GM12878 (cell line): ENCODE data around the gene LIN7B.

ENCODE experiments used
- RAD21 ChIP-seq: IDR thresholded peaks from 2 replicates; pipeline ENCODE4 v1.6.1; 2011; ENCODE audit warnings: mild to moderate bottlenecking, low read depth, low read length, moderate library complexity; ENCODE audit not compliant: insufficient read depth
- TF ChIP-seq, protein P1 (sequence below): fragments of 450-650 bp; formaldehyde crosslinking; IDR thresholded peaks from 2 replicates; pipeline ENCODE4 v1.4.0; 2020; ENCODE audit warnings: mild to moderate bottlenecking, moderate library complexity

DNA sequence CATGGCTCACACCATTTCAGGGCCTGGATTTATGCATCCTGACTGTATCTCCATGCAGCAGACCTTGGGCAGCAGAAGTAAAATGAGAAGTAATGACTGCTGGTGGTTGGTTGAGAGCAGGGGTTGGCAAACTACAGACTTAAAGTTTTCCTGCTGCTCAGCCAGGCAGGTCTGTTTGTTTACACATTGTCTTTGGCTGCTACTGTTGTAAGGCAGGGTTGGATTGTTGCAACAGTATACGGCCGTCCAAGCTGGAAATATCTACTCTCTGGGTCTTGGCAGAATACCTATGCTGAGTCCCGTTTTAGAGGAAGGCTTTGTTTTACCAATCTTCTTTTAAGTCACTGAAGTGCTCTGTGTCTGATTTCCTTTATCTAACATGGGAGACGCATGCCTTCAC lies 15.4 kb upstream of the LIN7B start:
- TF ChIP-seq, protein P1, sequence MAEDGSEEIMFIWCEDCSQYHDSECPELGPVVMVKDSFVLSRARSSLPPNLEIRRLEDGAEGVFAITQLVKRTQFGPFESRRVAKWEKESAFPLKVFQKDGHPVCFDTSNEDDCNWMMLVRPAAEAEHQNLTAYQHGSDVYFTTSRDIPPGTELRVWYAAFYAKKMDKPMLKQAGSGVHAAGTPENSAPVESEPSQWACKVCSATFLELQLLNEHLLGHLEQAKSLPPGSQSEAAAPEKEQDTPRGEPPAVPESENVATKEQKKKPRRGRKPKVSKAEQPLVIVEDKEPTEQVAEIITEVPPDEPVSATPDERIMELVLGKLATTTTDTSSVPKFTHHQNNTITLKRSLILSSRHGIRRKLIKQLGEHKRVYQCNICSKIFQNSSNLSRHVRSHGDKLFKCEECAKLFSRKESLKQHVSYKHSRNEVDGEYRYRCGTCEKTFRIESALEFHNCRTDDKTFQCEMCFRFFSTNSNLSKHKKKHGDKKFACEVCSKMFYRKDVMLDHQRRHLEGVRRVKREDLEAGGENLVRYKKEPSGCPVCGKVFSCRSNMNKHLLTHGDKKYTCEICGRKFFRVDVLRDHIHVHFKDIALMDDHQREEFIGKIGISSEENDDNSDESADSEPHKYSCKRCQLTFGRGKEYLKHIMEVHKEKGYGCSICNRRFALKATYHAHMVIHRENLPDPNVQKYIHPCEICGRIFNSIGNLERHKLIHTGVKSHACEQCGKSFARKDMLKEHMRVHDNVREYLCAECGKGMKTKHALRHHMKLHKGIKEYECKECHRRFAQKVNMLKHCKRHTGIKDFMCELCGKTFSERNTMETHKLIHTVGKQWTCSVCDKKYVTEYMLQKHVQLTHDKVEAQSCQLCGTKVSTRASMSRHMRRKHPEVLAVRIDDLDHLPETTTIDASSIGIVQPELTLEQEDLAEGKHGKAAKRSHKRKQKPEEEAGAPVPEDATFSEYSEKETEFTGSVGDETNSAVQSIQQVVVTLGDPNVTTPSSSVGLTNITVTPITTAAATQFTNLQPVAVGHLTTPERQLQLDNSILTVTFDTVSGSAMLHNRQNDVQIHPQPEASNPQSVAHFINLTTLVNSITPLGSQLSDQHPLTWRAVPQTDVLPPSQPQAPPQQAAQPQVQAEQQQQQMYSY: no peak
- no peak for TF ChIP-seq RAD21
